Natural killer cell (primary cell): ENCODE results near the gene BLTP2. TPM values are rescaled to one million over a fixed set of nuclear protein-coding genes. Genes with fewer than 3 reads are reported as not detected.

Experiments
- ATAC-seq, 3 donors: fragments of 150-1000 bp in 2 of 3; fragments of 200-7000 bp in 1 of 3; cut with Tn5 transposase; 1 replicate in 1 of 3; 2 replicates in 2 of 3; pipeline ENCODE4 v1.10.0; 2021; ENCODE audit warnings: mild to moderate bottlenecking in 2 of 3, moderate library complexity in 2 of 3
- DNase-seq, 2 donors: peaks; one replicate each; pipeline versions ENCODE4 v3.0.0 to v3.0.0-alpha.2; 2013 to 2021; ENCODE audit warnings: mixed read lengths in 1 of 2
- H3K27ac ChIP-seq: one replicate; pipeline ENCODE4 v1.5.1; 2013; ENCODE audit warnings: mild to moderate bottlenecking, low read length
- H3K27me3 ChIP-seq: one replicate; pipeline ENCODE4 v1.6.1; 2013; ENCODE audit warnings: low read length; ENCODE audit not compliant: control insufficient read depth, insufficient read depth
- H3K36me3 ChIP-seq: one replicate; pipeline ENCODE4 v1.6.1; 2013; ENCODE audit warnings: low read length; ENCODE audit not compliant: control insufficient read depth, insufficient read depth
- H3K4me1 ChIP-seq: one replicate; pipeline ENCODE4 v1.6.1; 2013; ENCODE audit warnings: low read length; ENCODE audit not compliant: control insufficient read depth, insufficient read depth
- H3K4me3 ChIP-seq: one replicate; pipeline ENCODE4 v1.5.1; 2013; ENCODE audit warnings: low read length
- H3K9me3 ChIP-seq: one replicate; pipeline ENCODE4 v1.6.1; 2013; ENCODE audit warnings: low read length; ENCODE audit not compliant: control insufficient read depth, insufficient read depth
- H3K27ac Mint-ChIP-seq, 2 donors: one replicate each; pipeline ENCODE4 v1.8.0; 2022; ENCODE audit warnings: mild to moderate bottlenecking in 2 of 2, mixed read lengths in 2 of 2, moderate library complexity in 1 of 2
- H3K27me3 Mint-ChIP-seq, 2 donors: one replicate each; pipeline ENCODE4 v1.8.0; 2022; ENCODE audit warnings: low read depth in 2 of 2, mixed read lengths in 2 of 2
- H3K36me3 Mint-ChIP-seq: one replicate; pipeline ENCODE4 v1.8.0; 2022; ENCODE audit warnings: mixed read lengths
- H3K4me1 Mint-ChIP-seq, 2 donors: one replicate each; pipeline ENCODE4 v1.8.0; 2022; ENCODE audit warnings: mixed read lengths in 2 of 2
- H3K4me3 Mint-ChIP-seq: one replicate; pipeline ENCODE4 v1.8.0; 2022; ENCODE audit warnings: mild to moderate bottlenecking, moderate library complexity, mixed read lengths
- H3K9me3 Mint-ChIP-seq, 2 donors: one replicate each; pipeline ENCODE4 v1.8.0; 2022; ENCODE audit warnings: mixed read lengths in 2 of 2
- CTCF ChIP-seq: fragments of 200-600 bp; IDR thresholded peaks from one replicate; pipeline ENCODE4 v1.8.0; 2022; ENCODE audit warnings: antibody characterized with exemption
- WGBS: methylation state at CpG from one replicate; pipeline ENCODE4 v1.1.7; 2013; ENCODE audit warnings: missing lambda C conversion rate; ENCODE audit not compliant: insufficient coverage; 5-methylcytosine and 5-hydroxymethylcytosine counted together
- intact Hi-C: fragments of 100-400 bp; cut with micrococcal nuclease; formaldehyde crosslinking; loops from one replicate; pipeline ENCODE4 v1.14.2; 2022
- total RNA-seq, 4 donors: library from RNA; stranded (reverse); fragments of 120-200 nt in 1 of 4; gene quantifications; one replicate each; pipeline versions ENCODE4 v1.2.3 to v1.2.4, GENCODE V29; 2013 to 2022

Gene BLTP2
- total RNA-seq, 3 donors from 2014 or later (not counting 1 experiment from before 2014, with no cell fraction given): 169 to 199 (median 188) TPM

GRCh38 chr17:28667870-28668269 is 22.9 kb upstream of the BLTP2 start:
- Mint-ChIP-seq H3K4me3 (no peak overlapping the region), H3K27me3 (no peaks in the 10 kb centered on the region), H3K36me3 (peaks cover under 1% of the 10 kb centered on the region), H3K27ac (peak overlapping the region in 1 of 2 donors; percentile 65), H3K9me3 (no peaks in the 10 kb centered on the region), H3K4me1 (peaks cover 29 to 47% of the 10 kb centered on the region in 2 donors)
- no peak for TF ChIP-seq CTCF
- peaks cover 33% of the 10 kb centered on the region for H3K36me3 ChIP-seq
- ATAC-seq (no peak), DNase-seq (no peak)
- no peaks in the 10 kb centered on the region for H3K27me3 ChIP-seq
- WGBS: 82% methylated on average over 1 of the region's 1 CpG
- intact Hi-C loops: no loop called here
- no peaks in the 10 kb centered on the region for H3K9me3 ChIP-seq
- H3K27ac ChIP-seq: no peak overlapping the region
- H3K4me3 ChIP-seq: no peak overlapping the region
- H3K4me1 ChIP-seq: peaks cover 3% of the 10 kb centered on the region

- H3K9me3 ChIP-seq: no peaks in the 10 kb centered on the region
- no peak for ATAC-seq
- Mint-ChIP-seq H3K27me3 (no peaks in the 10 kb centered on the region), H3K36me3 (no peaks in the 10 kb centered on the region), H3K9me3 (no peaks in the 10 kb centered on the region), H3K4me1 (peaks cover 42 to 60% of the 10 kb centered on the region in 2 donors), H3K27ac (peak overlapping the region; percentile 53 to 100), H3K4me3 (peak overlapping the region; percentile 46)
- intact Hi-C loops: no loop called here
- peaks cover 17% of the 10 kb centered on the region for H3K36me3 ChIP-seq
- peaks cover 12% of the 10 kb centered on the region for H3K4me1 ChIP-seq
- no peak for DNase-seq
- no peak for TF ChIP-seq CTCF
- H3K4me3 ChIP-seq: no peak overlapping the region
- no peaks in the 10 kb centered on the region for H3K27me3 ChIP-seq
- 72% methylated on average over 2 of the region's 2 CpGs for WGBS
- H3K27ac ChIP-seq: no peak overlapping the region
Observed at GRCh38 chr17:28665994-28666393, 21.0 kb upstream of the BLTP2 start.

GRCh38 chr17:28663723-28664122 is 18.8 kb upstream of the BLTP2 start:
- DNase-seq (no peak), ATAC-seq (no peak)
- Mint-ChIP-seq H3K27ac (peak overlapping the region; percentile 100), H3K4me1 (peaks cover 55 to 70% of the 10 kb centered on the region in 2 donors), H3K27me3 (no peaks in the 10 kb centered on the region), H3K9me3 (no peaks in the 10 kb centered on the region), H3K36me3 (no peaks in the 10 kb centered on the region), H3K4me3 (peak overlapping the region; percentile 98)
- no peaks in the 10 kb centered on the region for H3K27me3 ChIP-seq
- intact Hi-C loops: loop anchor here (5.0 kb wide), 1 partner anchor 54 kb away; the partner anchor contains the start of genes RAB34 and RPL23A
- peaks cover 13% of the 10 kb centered on the region for H3K4me1 ChIP-seq
- H3K9me3 ChIP-seq: no peaks in the 10 kb centered on the region
- peaks cover 9% of the 10 kb centered on the region for H3K36me3 ChIP-seq
- H3K27ac ChIP-seq: no peak overlapping the region
- H3K4me3 ChIP-seq: no peak overlapping the region
- TF ChIP-seq CTCF: no peak

- H3K27me3 ChIP-seq: no peaks in the 10 kb centered on the region
- H3K9me3 ChIP-seq: no peaks in the 10 kb centered on the region
- Mint-ChIP-seq H3K27me3 (no peaks in the 10 kb centered on the region), H3K4me1 (peaks cover 55 to 58% of the 10 kb centered on the region in 2 donors), H3K9me3 (no peaks in the 10 kb centered on the region), H3K4me3 (peak overlapping the region; percentile 98), H3K27ac (peak overlapping the region; percentile 100), H3K36me3 (no peaks in the 10 kb centered on the region)
- peaks cover 7% of the 10 kb centered on the region for H3K36me3 ChIP-seq
- no peak for ATAC-seq
- no peak for DNase-seq
- H3K4me1 ChIP-seq: peaks cover 10% of the 10 kb centered on the region
- H3K4me3 ChIP-seq: peak overlapping the region; percentile 86
- H3K27ac ChIP-seq: peak overlapping the region; percentile 93
- WGBS: 0% methylated on average over 8 of the region's 10 CpGs
- intact Hi-C loops: loop anchor here (5.0 kb wide), 1 partner anchor 55 kb away; the partner anchor contains the start of genes RAB34 and RPL23A
- no peak for TF ChIP-seq CTCF
Observed at GRCh38 chr17:28662527-28662829, 17.5 kb upstream of the BLTP2 start.
